HG02973 (cell line): ENCODE data around the gene ZNRF4.
"Not testable (repeated sequence)": the region's sequence is repeated elsewhere in the genome, so short reads cannot be mapped to it uniquely, and the experiment has no call there.

Source experiments
- ATAC-seq: cut with Tn5 transposase; IDR thresholded peaks from one replicate; pipeline ENCODE4 v1.9.1; 2021; ENCODE audit warnings: moderate library complexity; ENCODE audit not compliant: unreplicated experiment

The ZNRF4 gene

GRCh38 chr19:5470264-5470671, 15.1 kb downstream of the ZNRF4 start:
- no peak for ATAC-seq

- ATAC-seq, result no peak
These were observed 17.1 kb downstream of the ZNRF4 start for GRCh38 chr19:5472286-5472685.

GRCh38 chr19:5473646-5474045, 18.4 kb downstream of the ZNRF4 start:
- no peak for ATAC-seq

- no peak for ATAC-seq
These were observed 22.4 kb downstream of the ZNRF4 start for GRCh38 chr19:5477451-5478215.

- ATAC-seq, result no peak
These were observed 23.2 kb downstream of the ZNRF4 start for GRCh38 chr19:5478241-5478924.

- no peak for ATAC-seq
These were observed 23.8 kb downstream of the ZNRF4 start for GRCh38 chr19:5478925-5479588.

- ATAC-seq, result no peak
These were observed 24.7 kb downstream of the ZNRF4 start for GRCh38 chr19:5479958-5480357.

- no peak for ATAC-seq
These were observed 25.2 kb downstream of the ZNRF4 start for GRCh38 chr19:5480427-5480836.

- ATAC-seq, result no peak
These were observed 26.7 kb downstream of the ZNRF4 start for GRCh38 chr19:5481957-5482356.

- ATAC-seq, result no peak
These were observed 29.4 kb downstream of the ZNRF4 start for GRCh38 chr19:5484398-5485285.

GRCh38 chr19:5485286-5485636, 30.0 kb downstream of the ZNRF4 start:
- no peak for ATAC-seq

GRCh38 chr19:5485658-5486057, 30.4 kb downstream of the ZNRF4 start:
- not testable (repeated sequence) for ATAC-seq

- no peak for ATAC-seq
These were observed 32.0 kb downstream of the ZNRF4 start for GRCh38 chr19:5487222-5487621.

- ATAC-seq, result no peak
These were observed 34.3 kb downstream of the ZNRF4 start for GRCh38 chr19:5489551-5489950.

GRCh38 chr19:5491565-5491964, 36.3 kb downstream of the ZNRF4 start:
- no peak for ATAC-seq

- ATAC-seq, result no peak
These were observed 37.0 kb downstream of the ZNRF4 start for GRCh38 chr19:5492281-5492634.

- no peak for ATAC-seq
These were observed 37.6 kb downstream of the ZNRF4 start for GRCh38 chr19:5492635-5493409.

GRCh38 chr19:5494773-5495172, 39.6 kb downstream of the ZNRF4 start:
- ATAC-seq, result no peak

GRCh38 chr19:5495792-5496191, 40.6 kb downstream of the ZNRF4 start:
- ATAC-seq, result no peak

GRCh38 chr19:5497297-5497696, 42.1 kb downstream of the ZNRF4 start:
- ATAC-seq, result no peak
